Adrenal gland (tissue), 12 donors: ENCODE results near the gene COL8A1. TPM values are rescaled to one million over a fixed set of nuclear protein-coding genes. Genes with fewer than 3 reads are reported as not detected.

Source experiments
- DNase-seq, 7 donors: peaks; one replicate each; pipeline ENCODE4 v3.0.0-alpha.2; 2019 to 2020
- H3K27ac ChIP-seq, 5 donors: fragments of 200-600 bp; sonication (generic) in 4 of 5; 1 replicate in 3 of 5; 2 replicates in 2 of 5; pipeline versions ENCODE4 v1.5.1 to v1.8.0; 2016 to 2020; ENCODE audit warnings: mild to moderate bottlenecking in 1 of 5
- H3K27me3 ChIP-seq: fragments of 200-600 bp; 2 replicates; pipeline ENCODE4 v1.8.0; 2021
- H3K36me3 ChIP-seq, 2 donors: fragments of 200-600 bp; replicated peaks in 1 of 2; 1 replicate in 1 of 2; 2 replicates in 1 of 2; pipeline versions ENCODE4 v1.5.1 to v1.8.0; 2018 to 2022
- H3K4me1 ChIP-seq, 2 donors: fragments of 200-600 bp; replicated peaks in 1 of 2; 1 replicate in 1 of 2; 2 replicates in 1 of 2; pipeline versions ENCODE4 v1.5.1 to v1.8.0; 2018 to 2021
- H3K4me3 ChIP-seq, 4 donors: fragments of 200-600 bp; sonication (generic) in 3 of 4; one replicate each; pipeline ENCODE4 v1.5.1; 2016 to 2018
- H3K9me3 ChIP-seq, 3 donors: fragments of 200-600 bp; sonication (generic) in 1 of 3; replicated peaks in 1 of 3; 1 replicate in 2 of 3; 2 replicates in 1 of 3; pipeline versions ENCODE4 v1.5.1 to v1.8.0; 2016 to 2021
- POLR2A ChIP-seq, 2 donors: fragments of 450-650 bp; IDR thresholded peaks; one replicate each; pipeline ENCODE4 v1.6.1; 2017; ENCODE audit warnings: antibody characterized with exemption in 2 of 2, mild to moderate bottlenecking in 2 of 2, moderate library complexity in 1 of 2
- WGBS, 4 donors: extraction: QIAGEN DNeasy Blood & Tissue Kit in 2 of 4; methylation state at CpG; one replicate each; pipeline versions ENCODE4 v1.1.5 to v1.1.7; 2013 to 2017; 5-methylcytosine and 5-hydroxymethylcytosine counted together
- intact Hi-C, 2 donors: fragments of 100-400 bp; cut with DNase I; formaldehyde crosslinking; loops; one replicate each; pipeline versions ENCODE4 v1.14.1 to v1.15.0; 2022 to 2023
- polyA plus RNA-seq, 3 donors: library from polyadenylated mRNA; stranded (reverse); fragments of 200-250 nt in 2 of 3; fragments of 350-450 nt in 1 of 3; fragmentation: Illumina TruSeq in 1 of 3; extraction: RNeasy Lipid Tissue Mini Kit (QIAGEN cat#74804) in 1 of 3; gene quantifications; one replicate each; pipeline ENCODE4 v1.2.3, GENCODE V29; 2013 to 2014
- total RNA-seq, 9 donors: library from RNA; depleted of rRNA in 4 of 9; stranded (reverse); fragments of >200 nt in 4 of 9; fragments of 120-200 nt in 1 of 9; fragmentation: NEBNext Ultra II Directional in 1 of 9; extraction: Animal tissue kit (Norgen Biotek cat#: 25700) in 1 of 9; gene quantifications; one replicate each; pipeline versions ENCODE4 v1.1.0 to v1.2.4, GENCODE V29; 2013 to 2023
- TF ChIP-seq, protein P1 (sequence below), 6 experiments: fragments of 450-650 bp in 4 of 6; fragments of 200-600 bp in 2 of 6; sonication (generic) in 1 of 6; IDR thresholded peaks; 1 replicate in 5 of 6; 2 replicates in 1 of 6; pipeline versions ENCODE4 v1.5.1 to v1.8.0; 2016 to 2021; ENCODE audit warnings: antibody characterized with exemption in 6 of 6, mild to moderate bottlenecking in 2 of 6, moderate library complexity in 1 of 6
- donor health status: healthy with polysubstance abuse.
- donor health status: Bipolar disorder and iron deficiency.
- donor health status: DM: yes; HTN: yes; CAD: no.
- donor health status: DM: no; HTN: no; CAD: no.
- donor health status: DM: no; HTN: no; CAD: no.
- donor health status: DM: yes; HTN: yes; CAD: no.

Gene COL8A1
- total and polyA plus RNA-seq, 12 donors, result 0.94 to 59.2 (median 15.9) TPM

GRCh38 chr3:99774467-99774866 lies 136.1 kb downstream of the COL8A1 start:
- Histone ChIP-seq H3K27me3 (no peaks in the 10 kb centered on the region), H3K4me1 (no peaks in the 10 kb centered on the region), H3K27ac (no peak overlapping the region), H3K36me3 (no peaks in the 10 kb centered on the region), H3K4me3 (no peak overlapping the region), H3K9me3 (no peaks in the 10 kb centered on the region)
- no peak for DNase-seq
- intact Hi-C loops, result no loop called here
- TF ChIP-seq POLR2A (IDR thresholded peaks at IDR 0.05), result no peak
- WGBS, 4 donors, result 47 to 68% (median 55%) methylated on average over 2 of the region's 2 CpGs

DNA sequence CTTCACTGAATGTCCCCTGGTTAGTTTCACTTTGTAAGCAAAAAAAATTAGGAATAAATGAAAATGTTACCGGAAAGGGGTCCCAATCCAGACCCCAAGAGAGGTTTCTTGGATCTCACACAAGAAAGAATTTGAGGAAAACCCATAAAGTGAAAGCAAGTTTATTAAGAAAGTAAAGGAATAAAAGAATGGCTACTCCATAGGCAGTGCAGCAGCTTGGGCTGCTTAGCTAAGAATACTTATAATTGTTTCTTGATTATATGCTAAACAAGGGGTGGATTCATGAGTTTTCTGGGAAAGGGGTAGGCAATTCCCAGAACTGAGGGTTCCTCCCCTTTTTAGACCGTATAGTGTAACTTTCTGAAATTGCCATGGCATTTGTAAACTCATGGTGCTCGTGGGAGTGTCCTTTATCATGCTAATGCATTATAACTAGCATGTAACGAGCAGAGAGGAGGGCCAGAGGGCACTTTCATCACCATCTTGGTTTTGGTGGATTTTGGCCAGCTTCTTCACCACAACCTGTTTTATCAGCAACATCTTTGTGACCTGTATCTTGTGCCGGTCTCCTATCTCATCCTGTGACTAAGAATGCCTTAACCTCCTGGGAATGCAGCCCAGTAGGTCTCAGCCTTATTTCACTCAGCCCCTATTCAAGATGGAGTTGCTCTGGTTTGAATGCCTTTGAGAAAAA lies 138.3 kb downstream of the COL8A1 start:
- 60 to 68% (median 65%) methylated on average over 5 of the region's 5 CpGs for WGBS, 4 donors
- Histone ChIP-seq H3K36me3 (no peaks in the 10 kb centered on the region), H3K27ac (no peak overlapping the region), H3K4me1 (no peaks in the 10 kb centered on the region), H3K9me3 (no peaks in the 10 kb centered on the region), H3K27me3 (no peaks in the 10 kb centered on the region), H3K4me3 (no peak overlapping the region)
- intact Hi-C loops, result no loop called here
- TF ChIP-seq, protein P1, sequence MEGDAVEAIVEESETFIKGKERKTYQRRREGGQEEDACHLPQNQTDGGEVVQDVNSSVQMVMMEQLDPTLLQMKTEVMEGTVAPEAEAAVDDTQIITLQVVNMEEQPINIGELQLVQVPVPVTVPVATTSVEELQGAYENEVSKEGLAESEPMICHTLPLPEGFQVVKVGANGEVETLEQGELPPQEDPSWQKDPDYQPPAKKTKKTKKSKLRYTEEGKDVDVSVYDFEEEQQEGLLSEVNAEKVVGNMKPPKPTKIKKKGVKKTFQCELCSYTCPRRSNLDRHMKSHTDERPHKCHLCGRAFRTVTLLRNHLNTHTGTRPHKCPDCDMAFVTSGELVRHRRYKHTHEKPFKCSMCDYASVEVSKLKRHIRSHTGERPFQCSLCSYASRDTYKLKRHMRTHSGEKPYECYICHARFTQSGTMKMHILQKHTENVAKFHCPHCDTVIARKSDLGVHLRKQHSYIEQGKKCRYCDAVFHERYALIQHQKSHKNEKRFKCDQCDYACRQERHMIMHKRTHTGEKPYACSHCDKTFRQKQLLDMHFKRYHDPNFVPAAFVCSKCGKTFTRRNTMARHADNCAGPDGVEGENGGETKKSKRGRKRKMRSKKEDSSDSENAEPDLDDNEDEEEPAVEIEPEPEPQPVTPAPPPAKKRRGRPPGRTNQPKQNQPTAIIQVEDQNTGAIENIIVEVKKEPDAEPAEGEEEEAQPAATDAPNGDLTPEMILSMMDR (IDR thresholded peaks at IDR 0.05), result no peak
- TF ChIP-seq POLR2A (IDR thresholded peaks at IDR 0.05), result no peak
- no peak for DNase-seq

DNA sequence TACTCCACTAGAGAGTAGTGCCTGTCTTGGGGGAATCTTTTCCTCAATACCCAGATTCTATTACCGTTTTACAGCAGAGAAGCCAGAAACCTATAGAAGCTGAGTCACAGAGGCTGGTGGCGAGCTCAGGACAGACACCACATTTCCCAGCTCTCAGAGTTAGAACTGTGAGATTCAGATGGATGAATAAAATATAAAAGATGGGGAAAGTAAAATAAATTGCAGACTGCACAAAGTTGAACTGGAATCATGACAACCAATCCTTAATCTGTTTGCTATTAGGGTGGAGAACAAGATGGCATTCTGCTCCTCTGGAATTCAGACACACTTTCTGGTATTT lies 138.8 kb downstream of the COL8A1 start:
- Histone ChIP-seq H3K4me3 (no peak overlapping the region), H3K4me1 (no peaks in the 10 kb centered on the region), H3K27ac (no peak overlapping the region), H3K9me3 (no peaks in the 10 kb centered on the region), H3K36me3 (no peaks in the 10 kb centered on the region), H3K27me3 (no peaks in the 10 kb centered on the region)
- DNase-seq, result no peak
- TF ChIP-seq POLR2A (IDR thresholded peaks at IDR 0.05), result no peak
- TF ChIP-seq, protein P1 (IDR thresholded peaks at IDR 0.05), result no peak
- WGBS, 4 donors, result 74 to 85% (median 80%) methylated on average over 2 of the region's 2 CpGs
- intact Hi-C loops, result no loop called here

DNA sequence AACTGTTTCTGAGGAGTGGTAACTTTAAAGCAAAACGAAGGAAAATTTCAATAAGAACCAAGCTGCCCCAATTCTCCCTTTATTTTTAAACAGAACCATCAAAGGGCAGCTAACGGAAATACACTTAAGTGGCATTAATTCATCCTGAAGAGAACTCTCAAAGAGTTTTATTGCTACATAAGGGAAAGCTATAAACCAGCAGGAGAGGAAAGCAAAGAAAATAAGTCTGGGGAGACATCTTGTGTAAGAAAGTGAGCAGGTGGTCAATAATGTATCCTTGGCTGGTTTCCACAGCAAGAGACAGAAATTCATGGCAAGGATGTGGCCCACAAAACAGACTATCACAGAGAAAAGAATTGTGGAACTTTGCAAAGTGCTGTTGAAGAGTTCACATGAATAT lies 139.3 kb downstream of the COL8A1 start:
- Histone ChIP-seq H3K27ac (no peak overlapping the region), H3K27me3 (no peaks in the 10 kb centered on the region), H3K4me3 (no peak overlapping the region), H3K9me3 (no peaks in the 10 kb centered on the region), H3K4me1 (no peaks in the 10 kb centered on the region), H3K36me3 (no peaks in the 10 kb centered on the region)
- intact Hi-C loops, result no loop called here
- TF ChIP-seq, protein P1 (IDR thresholded peaks at IDR 0.05), result no peak
- no peak for TF ChIP-seq POLR2A (IDR thresholded peaks at IDR 0.05)
- DNase-seq, result no peak
- WGBS, 4 donors, result 54 to 71% (median 54%) methylated on average over 2 of the region's 2 CpGs

DNA sequence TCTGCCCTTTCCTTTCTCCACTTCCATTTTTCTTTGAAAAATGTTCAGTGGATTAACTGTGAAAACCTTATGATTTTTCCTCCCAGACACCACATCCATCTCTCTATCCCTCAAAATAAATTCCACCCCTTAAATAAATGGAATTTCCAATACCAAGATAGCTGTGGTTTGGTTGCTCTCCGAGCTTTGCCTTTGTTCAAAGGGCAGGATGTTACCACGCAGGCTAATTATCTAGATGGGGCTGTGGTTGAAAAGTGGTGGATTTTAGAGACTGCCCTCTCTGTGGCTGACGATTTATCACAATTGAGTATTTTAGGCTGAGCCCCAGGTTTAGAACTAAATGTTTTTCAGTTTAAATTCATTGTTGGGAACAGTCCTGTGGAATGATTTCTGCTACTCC lies 142.4 kb downstream of the COL8A1 start:
- no peaks in the 10 kb centered on the region for H3K36me3 ChIP-seq
- no peak for DNase-seq

More for the DNA sequence above, 142.4 kb downstream of the COL8A1 start:
- no peaks in the 10 kb centered on the region for H3K4me1 ChIP-seq
- no peaks in the 10 kb centered on the region for H3K27me3 ChIP-seq
- H3K4me3 ChIP-seq, result no peak overlapping the region
- no peak for TF ChIP-seq POLR2A (IDR thresholded peaks at IDR 0.05)
- TF ChIP-seq, protein P1 (IDR thresholded peaks at IDR 0.05), result no peak
- intact Hi-C loops, result no loop called here
- no peaks in the 10 kb centered on the region for H3K9me3 ChIP-seq
- H3K27ac ChIP-seq, result no peak overlapping the region
- 63 to 68% (median 64%) methylated on average over 3 of the region's 3 CpGs for WGBS, 4 donors
